ENCODE data around the gene CCDC177.

CCDC177 gene

DNA sequence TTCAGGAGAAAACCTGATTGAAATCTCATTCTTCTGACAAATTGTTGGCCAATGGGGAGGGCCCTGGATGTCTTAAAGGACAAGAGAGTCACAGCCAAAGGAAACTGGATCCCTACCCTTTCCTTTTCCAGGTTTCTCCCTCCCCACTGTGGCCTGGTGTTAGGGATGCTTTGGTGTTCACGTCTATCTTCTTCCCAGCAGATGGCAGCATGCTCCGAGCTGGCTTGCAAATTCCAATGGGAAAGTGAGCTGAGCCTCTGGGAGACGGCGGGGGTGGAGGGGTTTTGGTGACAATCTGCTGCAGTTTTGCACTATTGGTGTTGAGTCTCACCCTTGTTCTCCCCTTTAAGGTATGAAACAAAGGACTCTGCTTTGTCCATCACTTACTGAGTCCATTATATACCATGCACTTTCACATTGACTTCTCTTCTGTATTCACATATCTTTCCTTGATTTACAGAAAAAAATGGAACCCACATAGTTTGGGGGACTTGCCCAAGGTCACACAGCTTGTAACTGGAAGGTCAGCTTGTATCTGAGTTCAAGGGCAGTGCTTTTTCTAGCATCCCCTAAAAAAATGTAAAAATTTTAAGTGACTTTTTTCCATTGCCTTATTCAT is 39.3 kb downstream of the CCDC177 start:
- no peak for FAIRE-seq
- no peak for DNase-seq (ENCODE audit: extremely low spot score, insufficient read length, low read depth)

DNA sequence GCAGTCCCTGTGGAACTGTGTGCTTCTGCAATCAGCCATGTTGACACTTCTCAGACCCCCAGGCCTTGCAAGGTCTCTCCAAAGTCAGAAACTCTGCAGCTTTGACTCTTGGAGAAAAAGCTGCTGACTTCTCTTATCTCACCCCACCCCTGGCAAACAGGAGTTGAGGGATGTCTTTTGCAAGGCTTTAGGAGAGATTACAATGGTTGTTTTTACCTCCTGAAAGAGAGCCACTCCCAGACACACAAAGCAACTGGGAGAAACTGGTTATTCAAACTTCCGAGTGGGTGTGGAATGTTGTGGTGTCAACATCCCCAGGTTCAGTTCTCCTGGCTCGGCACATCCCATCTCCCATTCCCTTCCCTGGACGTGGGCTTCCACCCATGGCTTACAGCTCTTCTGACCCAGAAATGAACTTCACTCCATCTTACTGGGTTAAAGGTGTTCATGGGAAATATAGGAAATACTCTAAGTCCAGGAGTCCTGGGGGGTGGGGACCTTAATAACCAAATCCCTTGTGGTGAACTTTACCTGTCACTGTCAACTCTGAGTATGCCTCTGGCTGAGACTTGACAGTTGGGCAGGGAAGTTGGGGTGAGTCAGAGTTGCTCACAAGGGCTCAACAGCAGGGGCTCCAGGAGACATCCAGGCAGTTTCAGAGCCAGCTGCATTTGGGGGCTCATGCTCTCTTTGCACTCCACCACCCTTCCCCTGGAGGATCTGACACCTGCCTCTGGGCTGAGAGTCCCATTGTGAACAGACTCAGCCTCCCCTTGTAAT is 41.9 kb downstream of the CCDC177 start:
- DNase-seq (ENCODE audit: extremely low spot score, insufficient read length, low read depth), result no peak

DNA sequence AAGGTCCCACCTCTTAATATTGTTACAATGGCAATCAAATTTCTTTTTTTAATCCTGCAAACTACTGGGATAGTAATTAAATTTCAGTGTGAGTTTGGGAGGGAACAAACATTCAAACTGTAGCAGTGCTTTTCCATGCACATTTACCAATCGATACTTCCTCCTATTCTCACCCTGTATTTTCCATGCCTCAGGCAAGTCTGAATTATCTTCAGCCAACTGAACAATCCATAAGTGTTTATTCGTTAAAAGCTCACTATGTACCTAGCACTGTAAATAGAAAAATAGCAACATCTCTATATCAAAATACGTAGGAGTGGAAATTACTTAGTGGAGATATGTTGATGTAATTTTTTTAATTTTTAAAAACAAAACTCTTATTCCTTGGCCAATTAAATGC is 43.5 kb downstream of the CCDC177 start:
- FAIRE-seq (no peak), DNase-seq (ENCODE audit: extremely low spot score, insufficient read length, low read depth) (no peak)

More for the DNA sequence above, 41.9 kb downstream of the CCDC177 start:
- no peak for FAIRE-seq

DNA sequence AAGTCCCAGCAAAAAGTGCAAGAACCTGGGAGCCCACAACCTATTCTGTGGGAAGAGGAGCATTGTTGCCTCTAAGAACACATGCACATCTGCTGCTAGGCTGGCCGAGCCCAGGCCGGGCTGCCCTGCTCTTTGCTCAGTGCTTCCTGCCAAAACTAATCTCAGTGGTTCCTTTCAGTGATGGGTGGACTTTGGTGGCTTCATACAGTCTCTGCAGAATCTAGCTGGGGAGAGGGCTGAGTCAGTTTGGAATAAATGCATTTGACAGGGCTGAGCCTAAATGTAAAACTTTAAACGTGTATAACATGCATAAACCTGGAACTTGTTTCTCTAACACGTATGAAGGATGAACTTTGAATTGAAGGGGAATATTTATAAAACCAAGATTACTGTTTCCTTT is 44.6 kb downstream of the CCDC177 start:
- no peak for FAIRE-seq
- DNase-seq (ENCODE audit: extremely low spot score, insufficient read length, low read depth), result no peak

DNA sequence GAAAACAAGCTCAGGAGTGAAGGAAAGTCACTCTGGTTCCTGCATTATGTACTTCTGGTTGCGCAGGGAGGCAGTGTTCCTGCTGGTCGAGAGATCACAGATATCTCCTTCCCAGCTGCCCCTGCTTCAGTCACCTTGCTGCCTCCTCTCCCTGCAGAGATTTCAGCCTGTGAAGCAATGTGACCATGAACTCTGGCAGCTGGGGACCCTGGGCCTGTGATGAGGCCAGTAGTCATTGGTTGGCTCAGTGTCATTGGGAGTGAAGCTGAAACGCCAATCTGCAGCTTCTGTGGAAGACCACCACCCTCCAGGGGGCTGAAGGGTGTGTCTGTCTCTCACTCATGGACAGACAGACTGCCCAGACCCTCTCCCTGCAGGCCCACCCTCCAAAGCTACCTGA is 45.1 kb downstream of the CCDC177 start:
- FAIRE-seq (no peak), DNase-seq (ENCODE audit: extremely low spot score, insufficient read length, low read depth) (no peak)

DNA sequence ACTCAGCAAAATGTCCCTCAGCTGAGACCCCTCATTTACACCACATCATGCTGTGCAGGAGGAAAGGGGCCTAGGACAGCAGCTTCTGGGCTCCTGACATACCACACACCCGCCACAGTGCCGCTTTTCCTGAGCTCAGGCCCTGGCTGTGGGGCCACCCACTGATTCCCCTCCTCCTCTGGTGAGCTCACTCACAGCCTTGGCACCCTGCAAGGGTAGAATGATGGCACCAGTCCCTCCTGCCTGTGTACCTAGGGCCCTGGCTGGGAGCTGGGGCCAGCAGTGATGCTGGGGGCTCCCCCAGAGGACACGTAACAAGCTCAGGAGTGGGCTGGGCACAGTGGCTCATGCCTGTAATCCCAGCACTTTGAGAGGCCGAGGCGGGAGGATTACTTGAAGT is 45.7 kb downstream of the CCDC177 start:
- no peak for DNase-seq (ENCODE audit: extremely low spot score, insufficient read length, low read depth)
- no peak for FAIRE-seq

- DNase-seq (ENCODE audit: extremely low spot score, insufficient read length, low read depth), result no peak
- FAIRE-seq, result no peak
These were observed 46.5 kb downstream of the CCDC177 start for GRCh38 chr14:69528143-69528542.

DNA sequence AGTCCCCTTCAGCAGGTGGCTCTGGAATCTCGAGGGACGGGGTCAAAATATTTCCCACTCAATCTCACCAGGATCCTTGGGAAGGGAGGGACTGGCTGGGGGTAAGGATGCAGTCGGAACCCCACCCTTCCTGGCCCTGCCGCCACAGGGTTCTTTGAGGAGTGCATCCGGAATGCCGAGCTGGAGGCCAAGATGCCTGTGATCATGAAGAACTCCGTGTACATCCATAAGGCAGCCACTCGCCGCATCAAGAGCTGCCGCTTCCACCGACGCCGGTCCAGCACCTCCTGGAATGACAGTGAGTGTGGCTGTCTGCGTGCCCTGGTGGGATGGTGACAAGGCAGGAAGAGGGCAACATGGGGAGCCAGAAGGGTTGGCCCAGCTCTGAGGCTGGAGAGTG is 47.0 kb downstream of the CCDC177 start:
- DNase-seq (ENCODE audit: extremely low spot score, insufficient read length, low read depth) (no peak), FAIRE-seq (no peak)

- DNase-seq (ENCODE audit: extremely low spot score, insufficient read length, low read depth), result no peak
- FAIRE-seq, result no peak
These were observed 48.8 kb downstream of the CCDC177 start for GRCh38 chr14:69525896-69526295.

- FAIRE-seq (no peak), DNase-seq (ENCODE audit: extremely low spot score, insufficient read length, low read depth) (no peak)
These were observed 52.6 kb downstream of the CCDC177 start for GRCh38 chr14:69522026-69522425.

Data from GM18507 (cell line).